KBM-7 (cell line): ENCODE measurements around the gene SRR.
A peak's percentile ranks its signal among the peaks of the same experiment; 100 is the strongest.
"Not testable (repeated sequence)": the region's sequence is repeated elsewhere in the genome, so short reads cannot be mapped to it uniquely, and the experiment has no call there.

Source experiments
- DNase-seq: peaks from one replicate; pipeline ENCODE4 v3.0.0-alpha.2; 2015
- in situ Hi-C: fragments of 300-500 bp; cut with MboI; formaldehyde crosslinking; loops from 2 replicates; pipeline ENCODE4 v1.14.3; 2020; ENCODE audit warnings: low sequenced_read_pairs, low pct_unique_long_range_greater_than_20kb, mixed read lengths

Gene SRR

GRCh38 chr17:2283302-2283701 is 20.4 kb upstream of the SRR start:
- DNase-seq: no peak
- in situ Hi-C loops: no loop called here

GRCh38 chr17:2289878-2290478 is 13.8 kb upstream of the SRR start:
- DNase-seq: no peak
- in situ Hi-C loops: no loop called here

GRCh38 chr17:2292100-2292499 is 11.7 kb upstream of the SRR start:
- no peak for DNase-seq
- in situ Hi-C loops: no loop called here

- no peak for DNase-seq
- in situ Hi-C loops: no loop called here
Measured at GRCh38 chr17:2295575-2295974, 8.2 kb upstream of the SRR start.

GRCh38 chr17:2297023-2297422 is 6.7 kb upstream of the SRR start:
- in situ Hi-C loops: no loop called here
- no peak for DNase-seq

GRCh38 chr17:2299136-2299535 is 4.6 kb upstream of the SRR start:
- in situ Hi-C loops: no loop called here
- no peak for DNase-seq

- no peak for DNase-seq
- in situ Hi-C loops: no loop called here
Measured at GRCh38 chr17:2299756-2300155, 4.0 kb upstream of the SRR start.

- in situ Hi-C loops: no loop called here
- no peak for DNase-seq
Measured at GRCh38 chr17:2302778-2303203, 959 bp upstream of the SRR start.

- DNase-seq: peak; percentile 18
- in situ Hi-C loops: no loop called here
Measured at GRCh38 chr17:2304931-2305330, 1.2 kb downstream of the SRR start.

GRCh38 chr17:2309338-2310154 is 5.8 kb downstream of the SRR start:
- in situ Hi-C loops: no loop called here
- DNase-seq: no peak

- no peak for DNase-seq
- in situ Hi-C loops: no loop called here
Measured at GRCh38 chr17:2312736-2313135, 9.0 kb downstream of the SRR start.

GRCh38 chr17:2316916-2317205 is 13.1 kb downstream of the SRR start:
- in situ Hi-C loops, DNase-seq: not testable (repeated sequence)

GRCh38 chr17:2317796-2318195 is 14.0 kb downstream of the SRR start:
- in situ Hi-C loops: no loop called here

GRCh38 chr17:2319051-2319450 is 15.3 kb downstream of the SRR start:
- no peak for DNase-seq
- in situ Hi-C loops: no loop called here

More at GRCh38 chr17:2317796-2318195, 14.0 kb downstream of the SRR start:
- DNase-seq: no peak

- DNase-seq: no peak
- in situ Hi-C loops: no loop called here
Measured at GRCh38 chr17:2321399-2321798, 17.6 kb downstream of the SRR start.

- DNase-seq: no peak
- in situ Hi-C loops: no loop called here
Measured at GRCh38 chr17:2323629-2324314, 20.0 kb downstream of the SRR start.

- no peak for DNase-seq
- in situ Hi-C loops: no loop called here
Measured at GRCh38 chr17:2331303-2331702, 27.6 kb downstream of the SRR start.

- in situ Hi-C loops: no loop called here
- DNase-seq: no peak
Measured at GRCh38 chr17:2335726-2336214, 32.0 kb downstream of the SRR start.

GRCh38 chr17:2336215-2336851 is 32.6 kb downstream of the SRR start, which contains the start of gene TSR1:
TSR1 (minus strand) TSS chr17:2336457; CDS start chr17:2336427, 30 bp downstream.
- DNase-seq: peak; percentile 92
- in situ Hi-C loops: no loop called here
